SW 1271 (cell line): Measurements from ENCODE around the gene NTHL1.
"Not testable (repeated sequence)": the region's sequence is repeated elsewhere in the genome, so short reads cannot be mapped to it uniquely, and the experiment has no call there.

Experiments
- DNase-seq, 2 experiments: peaks; one replicate each; lab custom pipeline; 2025; lab: John Stamatoyannopoulos, UW

The NTHL1 gene

DNA sequence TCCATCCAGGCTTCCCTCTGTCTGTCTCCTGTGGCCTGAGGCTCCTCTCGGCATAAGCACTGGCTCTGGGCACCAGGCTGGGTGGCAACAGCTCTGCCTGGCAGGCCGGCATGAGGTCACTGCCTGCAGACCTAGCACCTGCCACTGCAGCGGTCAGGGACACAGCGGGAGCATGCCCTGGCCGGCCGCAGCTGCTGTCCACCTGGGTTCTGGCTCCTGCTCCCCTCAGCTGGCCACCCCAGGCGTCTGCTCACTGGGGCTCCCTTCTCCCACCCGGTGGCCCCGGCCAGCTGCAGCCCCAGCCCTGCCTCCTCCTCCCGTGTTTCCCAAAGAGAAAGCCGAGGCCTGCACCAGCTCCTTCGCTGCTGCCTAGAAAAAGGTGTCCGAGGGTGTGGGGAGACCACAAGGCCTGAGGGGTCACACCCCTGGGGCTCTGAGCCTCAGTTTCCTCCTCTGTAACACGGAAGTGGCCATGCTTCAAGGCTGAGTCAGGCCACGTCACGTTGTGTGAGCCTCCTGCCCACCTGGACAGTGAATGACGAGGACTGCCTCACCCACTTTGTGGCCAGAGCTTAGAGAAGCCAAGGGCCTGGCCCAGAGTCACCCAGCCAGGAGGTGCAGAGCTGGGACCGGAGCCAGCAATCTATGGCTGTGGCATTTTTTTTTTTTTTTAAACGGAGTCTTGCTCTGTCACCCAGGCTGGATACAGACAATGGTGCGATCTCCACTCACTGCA lies 6.7 kb downstream of the NTHL1 start:
- DNase-seq = no peak

DNA sequence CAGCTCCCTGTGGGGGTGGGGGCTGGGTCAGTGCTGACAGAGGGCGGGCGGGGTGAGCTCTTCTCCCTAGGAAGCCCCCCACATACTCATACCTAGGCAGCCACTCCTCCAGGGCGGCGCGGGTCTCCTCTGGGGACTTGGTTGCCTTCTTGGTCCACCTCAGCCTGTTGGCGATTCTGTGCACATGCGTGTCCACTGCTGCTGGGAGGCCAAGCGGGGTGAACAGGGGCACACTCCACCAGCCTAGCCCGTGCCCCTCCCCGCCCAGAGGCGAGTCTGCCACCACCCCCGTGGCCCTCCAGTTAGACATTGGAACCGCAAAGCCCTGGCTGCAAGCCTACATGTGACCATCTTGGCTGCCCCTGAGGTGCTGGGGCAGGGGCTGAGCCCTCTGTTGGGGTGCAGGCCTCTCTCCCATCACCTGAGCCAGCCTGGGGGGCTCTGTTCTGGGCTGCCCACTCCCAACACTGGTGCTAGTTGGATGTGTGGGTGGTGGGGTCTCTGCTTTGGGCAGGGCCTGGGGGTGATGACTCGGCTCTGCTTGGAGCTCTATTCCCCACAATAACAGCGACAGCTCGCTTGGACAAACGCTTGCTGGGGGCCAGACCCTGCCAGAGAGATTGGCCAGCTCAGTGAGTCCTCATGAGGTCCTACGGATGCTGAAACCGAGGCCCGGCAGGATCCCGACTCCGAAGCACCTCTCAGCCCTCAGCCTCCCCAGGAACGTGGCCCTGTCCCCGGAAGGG lies 7.4 kb downstream of the NTHL1 start:
- no peak for DNase-seq

DNA sequence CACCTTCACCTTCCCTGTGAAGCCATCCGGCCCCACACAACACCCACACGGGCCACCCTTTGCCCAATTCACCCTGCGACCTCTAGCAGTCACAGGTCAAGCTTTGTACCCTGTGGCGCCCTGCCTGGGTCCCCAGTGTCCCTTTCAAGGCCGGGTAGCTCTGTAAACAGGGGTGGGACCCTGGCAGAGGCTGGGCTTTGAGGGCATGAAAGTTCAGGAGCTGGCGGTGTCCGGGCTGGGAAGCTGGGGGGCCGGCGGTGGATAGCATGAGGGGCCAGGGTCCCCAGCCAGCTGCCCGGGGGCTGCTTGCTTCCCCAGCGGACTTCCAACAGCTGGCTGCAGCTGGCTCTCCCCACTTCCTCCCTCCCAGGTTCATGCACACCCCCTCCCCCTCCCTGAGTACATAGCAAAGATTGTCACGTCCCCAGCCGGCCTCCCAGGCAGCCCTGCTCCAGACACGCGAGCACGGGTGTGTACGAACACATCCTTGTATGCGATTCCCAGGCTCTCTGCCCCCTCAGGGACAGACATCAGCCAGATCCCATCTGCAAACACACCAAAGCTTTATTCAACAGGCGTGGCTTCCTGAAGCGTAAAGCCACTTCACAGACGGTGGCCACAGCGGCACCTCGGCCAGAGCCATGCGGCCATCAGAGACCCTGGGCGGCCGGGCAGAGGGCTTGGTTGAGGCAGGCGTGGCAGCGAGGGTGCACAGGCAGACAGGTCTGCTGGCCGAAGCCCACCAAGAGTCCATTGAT lies 8.2 kb downstream of the NTHL1 start:
- no peak for DNase-seq

DNA sequence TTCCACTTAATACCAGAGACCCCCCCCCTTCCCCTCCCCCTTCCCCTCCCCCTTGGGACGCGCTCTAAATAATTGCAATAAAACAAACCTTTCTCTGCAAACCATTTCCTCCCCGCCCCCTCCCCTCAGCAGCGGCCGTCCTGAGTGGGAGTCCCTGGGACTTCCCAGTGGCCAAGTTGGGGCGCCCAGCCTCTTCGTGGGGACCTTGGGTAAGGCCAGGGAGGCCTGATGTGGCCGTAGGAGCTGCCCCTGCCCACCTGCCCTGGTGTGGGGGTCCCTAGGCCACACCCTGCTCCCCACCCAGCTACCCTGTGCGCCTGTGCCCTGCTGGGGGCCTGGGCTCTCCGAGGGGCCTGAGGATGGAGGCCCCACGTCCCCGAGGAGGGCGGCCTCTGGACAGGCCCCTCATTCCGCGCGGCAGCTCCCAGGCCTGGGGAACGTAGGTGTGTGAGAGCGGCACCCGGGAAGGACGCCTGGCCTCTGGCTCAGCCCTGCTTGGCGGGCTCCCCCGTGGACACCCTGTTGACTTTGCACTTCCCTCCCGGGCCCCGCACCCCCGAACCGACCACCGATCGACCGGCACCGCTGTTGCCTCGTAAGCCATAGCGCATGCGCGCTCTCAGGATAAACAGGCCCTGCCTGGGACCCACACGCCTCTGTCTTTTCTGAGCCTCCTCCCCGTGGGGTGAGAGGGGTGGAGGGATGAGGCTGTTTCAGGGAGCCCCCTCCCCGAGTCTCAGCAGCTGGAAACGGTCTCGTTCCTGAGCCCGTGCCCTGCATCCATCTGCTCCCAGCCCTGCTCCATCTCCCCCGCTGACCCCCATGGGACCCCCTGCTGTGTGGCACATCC lies 9.0 kb downstream of the NTHL1 start:
- no peak for DNase-seq

DNA sequence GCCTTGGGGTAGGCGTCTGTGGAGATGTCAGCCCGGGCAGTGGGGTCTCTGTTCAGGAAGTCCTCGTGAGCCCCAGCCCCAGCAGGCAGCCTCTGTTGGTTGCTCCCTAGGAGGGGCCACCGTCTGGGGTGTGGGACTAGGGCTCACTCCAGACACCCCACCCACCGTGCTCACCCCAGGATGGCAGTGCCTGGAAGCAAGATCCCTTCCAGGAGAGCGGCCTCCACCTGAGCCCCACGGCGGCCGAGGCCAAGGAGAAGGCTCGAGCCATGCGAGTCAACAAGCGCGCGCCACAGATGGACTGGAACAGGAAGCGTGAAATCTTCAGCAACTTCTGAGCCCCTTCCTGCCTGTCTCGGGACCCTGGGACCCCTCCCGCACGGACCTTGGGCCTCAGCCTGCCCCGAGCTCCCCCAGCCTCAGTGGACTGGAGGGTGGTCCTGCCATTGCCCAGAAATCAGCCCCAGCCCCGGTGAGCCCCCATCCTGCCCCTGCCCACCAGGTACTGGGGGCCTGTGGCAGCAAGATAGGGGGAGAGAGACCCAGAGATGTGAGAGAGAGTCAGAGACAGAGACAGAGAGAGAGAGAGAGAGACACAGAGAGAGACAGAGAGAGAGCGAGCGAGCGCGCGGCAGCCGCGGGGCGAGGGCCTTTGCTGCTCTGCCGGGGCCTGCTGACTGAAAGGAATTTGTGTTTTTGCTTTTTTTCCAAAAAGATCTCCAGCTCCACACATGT lies 9.8 kb downstream of the NTHL1 start:
- no peak for DNase-seq

DNA sequence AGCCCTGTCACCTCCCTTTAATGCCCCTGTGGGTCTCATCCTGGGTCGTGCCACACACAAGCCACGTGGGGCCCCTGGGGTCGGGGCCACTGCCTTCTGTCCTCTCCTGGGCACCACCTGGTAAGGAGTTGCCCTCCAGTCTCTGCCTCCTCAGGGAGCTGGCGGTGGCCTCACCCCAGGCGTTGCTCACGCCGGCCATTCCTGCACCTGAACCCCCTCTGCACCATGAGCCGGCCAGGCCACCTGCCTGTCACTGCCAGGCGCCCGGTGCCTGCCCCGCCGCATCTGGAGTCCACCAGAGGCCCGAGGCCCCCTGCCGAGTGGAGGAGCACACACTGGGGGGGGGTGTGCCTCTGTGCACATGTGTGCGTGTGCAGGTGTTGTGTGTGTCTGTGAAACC lies 10.5 kb downstream of the NTHL1 start:
- DNase-seq = no peak

DNA sequence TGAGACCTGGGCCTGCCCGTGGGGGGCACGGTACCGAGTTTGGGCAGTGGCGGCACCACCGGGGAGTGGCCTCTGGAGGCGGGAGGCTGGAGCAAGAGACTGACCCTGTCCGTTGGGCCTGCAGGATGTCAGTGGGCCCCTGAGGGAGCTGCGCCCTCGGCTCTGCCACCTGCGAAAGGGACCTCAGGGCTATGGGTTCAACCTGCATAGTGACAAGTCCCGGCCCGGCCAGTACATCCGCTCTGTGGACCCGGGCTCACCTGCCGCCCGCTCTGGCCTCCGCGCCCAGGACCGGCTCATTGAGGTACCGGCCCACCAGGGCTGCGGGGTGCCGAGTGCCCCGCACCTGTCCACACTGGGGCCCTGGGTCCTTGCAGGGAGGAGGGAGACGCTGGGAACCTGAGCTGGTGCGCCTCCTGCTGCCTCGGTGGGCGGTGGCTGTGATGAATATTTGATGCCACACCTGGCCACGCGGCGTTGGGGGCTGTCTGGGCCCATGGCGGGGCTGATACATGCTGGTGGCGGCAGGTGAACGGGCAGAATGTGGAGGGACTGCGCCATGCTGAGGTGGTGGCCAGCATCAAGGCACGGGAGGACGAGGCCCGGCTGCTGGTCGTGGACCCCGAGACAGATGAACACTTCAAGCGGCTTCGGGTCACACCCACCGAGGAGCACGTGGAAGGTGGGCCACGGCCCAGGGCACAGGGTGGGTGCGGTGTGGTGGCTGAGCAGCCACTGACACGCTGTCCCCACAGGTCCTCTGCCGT lies 11.3 kb downstream of the NTHL1 start:
- no peak for DNase-seq

DNA sequence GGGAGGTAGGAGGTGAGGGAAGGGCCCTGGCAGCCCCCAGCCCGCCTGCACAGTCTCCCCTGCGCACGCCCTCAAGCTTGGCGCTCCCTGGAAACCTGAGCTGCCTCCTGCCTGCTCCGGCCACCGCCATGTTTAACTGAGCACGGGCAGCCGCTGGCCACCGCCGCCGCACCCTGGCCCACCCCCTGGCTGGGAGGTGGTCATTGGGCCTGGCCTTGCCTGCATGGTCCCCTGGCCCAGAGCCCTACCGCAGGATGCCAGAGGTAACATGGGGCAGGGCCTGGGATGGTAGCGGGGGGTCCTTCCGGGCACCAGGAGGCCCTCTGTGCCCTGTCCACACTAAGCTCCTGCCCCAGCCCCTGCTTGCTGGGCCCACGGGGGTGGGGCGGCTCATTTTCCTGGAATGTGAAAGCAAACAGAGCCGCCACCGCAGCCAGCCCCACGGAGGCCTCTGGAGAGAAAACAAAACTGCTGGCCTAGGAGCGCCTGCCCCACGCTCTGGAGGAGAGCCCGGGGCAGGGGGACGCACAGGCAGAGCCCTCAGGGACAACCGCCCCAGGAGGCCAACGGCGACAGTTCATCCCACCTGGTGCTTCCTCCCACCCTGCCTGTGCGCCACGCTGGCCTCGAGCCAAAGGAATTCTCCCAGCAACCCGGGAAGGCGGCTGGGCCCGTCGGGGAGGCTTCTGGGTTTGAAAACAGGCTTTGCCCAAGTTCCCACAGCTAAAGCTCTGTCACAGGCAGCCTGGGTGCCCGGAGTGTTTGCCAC lies 12.0 kb downstream of the NTHL1 start:
- DNase-seq = no peak

DNA sequence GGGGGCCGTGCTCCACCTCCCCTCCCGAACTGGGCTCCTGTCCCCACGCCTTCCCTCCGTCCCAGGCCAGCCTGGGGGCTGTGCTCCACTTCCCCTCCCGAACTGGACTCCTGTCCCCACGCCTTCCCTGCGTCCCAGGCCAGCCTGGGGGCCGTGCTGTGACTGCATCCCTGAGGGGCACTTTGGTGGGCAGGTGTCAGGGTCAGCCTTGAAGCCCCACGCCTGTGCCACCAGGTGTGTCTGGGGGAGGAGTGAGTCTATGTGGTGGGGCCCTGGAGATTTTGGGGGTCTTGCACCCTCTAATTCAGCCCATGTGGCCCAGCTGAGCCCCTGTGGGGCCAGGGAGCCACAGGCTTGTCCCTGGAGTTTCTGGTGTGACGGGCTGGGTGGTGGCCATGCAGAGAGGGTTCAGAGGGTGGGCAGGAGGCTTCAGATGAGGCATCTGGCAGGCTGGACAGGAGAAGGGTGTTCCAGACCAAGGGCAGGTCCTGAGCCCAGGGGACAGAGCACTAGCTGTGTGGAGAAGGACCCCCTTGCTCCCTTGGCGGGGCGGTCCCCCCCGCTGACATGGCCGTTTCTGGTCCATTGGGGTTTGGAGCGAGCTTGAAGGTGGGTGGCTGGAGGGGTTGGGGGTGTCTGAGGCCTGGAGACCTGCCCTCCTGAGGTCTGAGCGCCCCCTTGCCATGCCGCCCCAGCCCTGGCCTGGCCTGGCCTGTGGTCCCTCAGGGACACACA lies 12.8 kb downstream of the NTHL1 start:
- no peak for DNase-seq

DNA sequence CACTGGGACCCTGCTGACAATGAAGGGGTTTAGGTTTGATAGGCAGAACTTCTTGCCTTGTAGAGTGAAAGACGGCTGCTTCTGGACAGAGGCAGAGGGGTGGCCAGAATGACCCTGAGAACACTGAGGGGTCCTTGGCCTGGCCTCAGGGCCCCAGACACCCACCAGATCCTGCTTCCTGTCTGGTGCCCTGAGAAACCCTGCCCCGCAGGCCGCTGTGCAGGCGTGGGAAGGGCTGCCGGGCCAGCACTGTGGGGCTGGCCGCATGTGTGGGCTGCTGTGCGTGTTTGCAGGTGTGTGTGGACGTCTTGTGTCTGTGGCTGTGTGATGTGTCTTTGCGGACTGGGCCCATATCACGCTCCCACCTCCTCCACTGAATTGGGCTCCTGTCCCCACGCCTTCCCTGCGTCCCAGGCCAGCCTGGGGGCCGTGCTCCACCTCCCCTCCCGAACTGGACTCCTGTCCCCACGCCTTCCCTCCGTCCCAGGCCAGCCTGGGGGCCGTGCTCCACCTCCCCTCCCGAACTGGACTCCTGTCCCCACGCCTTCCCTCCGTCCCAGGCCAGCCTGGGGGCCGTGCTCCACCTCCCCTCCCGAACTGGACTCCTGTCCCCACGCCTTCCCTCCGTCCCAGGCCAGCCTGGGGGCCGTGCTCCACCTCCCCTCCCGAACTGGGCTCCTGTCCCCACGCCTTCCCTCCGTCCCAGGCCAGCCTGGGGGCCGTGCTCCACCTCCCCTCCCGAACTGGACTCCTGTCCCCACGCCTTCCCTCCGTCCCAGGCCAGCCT lies 13.5 kb downstream of the NTHL1 start:
- DNase-seq = not testable (repeated sequence)

DNA sequence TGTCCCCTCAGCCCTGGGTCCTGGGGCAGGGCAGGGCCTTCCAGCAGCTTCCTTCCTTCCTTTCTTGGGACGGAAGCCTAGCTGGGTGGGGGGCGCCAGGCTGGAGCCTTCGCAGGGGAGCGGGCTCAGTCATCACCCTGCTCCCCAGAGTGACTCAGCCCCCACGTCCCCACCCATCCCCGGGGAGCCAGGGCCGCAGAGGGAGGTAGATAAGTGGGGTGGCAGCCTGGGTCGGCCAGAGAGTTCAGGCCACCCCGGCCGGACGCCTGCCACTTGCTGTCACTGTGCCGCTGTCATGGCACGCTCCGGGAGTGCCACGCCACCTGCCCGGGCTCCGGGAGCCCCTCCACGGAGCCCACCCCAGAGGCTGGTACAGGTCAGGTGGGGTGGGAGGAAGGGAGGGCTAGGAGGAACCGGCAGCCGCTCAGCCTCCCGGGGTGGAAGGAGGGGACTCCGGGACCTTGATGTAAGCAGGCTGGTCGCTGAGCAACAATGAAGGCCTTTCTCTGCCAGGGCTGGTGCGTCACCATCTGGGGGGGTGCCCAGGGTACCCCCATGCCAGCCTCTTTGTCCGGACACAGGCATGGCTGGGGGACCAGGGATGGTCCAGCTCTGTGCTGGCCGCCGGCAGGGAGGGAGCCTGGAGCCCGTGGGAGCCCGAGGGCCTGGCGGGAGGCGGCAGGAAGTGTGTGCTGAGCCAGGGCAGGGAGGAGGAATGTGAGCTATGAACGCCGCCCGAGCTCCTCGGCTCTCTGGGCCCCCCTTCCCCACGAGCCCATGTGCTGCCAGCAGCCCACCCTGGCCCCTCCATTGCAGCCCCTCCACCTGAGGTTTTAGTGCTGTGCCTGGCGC lies 14.4 kb downstream of the NTHL1 start:
- no peak for DNase-seq

DNA sequence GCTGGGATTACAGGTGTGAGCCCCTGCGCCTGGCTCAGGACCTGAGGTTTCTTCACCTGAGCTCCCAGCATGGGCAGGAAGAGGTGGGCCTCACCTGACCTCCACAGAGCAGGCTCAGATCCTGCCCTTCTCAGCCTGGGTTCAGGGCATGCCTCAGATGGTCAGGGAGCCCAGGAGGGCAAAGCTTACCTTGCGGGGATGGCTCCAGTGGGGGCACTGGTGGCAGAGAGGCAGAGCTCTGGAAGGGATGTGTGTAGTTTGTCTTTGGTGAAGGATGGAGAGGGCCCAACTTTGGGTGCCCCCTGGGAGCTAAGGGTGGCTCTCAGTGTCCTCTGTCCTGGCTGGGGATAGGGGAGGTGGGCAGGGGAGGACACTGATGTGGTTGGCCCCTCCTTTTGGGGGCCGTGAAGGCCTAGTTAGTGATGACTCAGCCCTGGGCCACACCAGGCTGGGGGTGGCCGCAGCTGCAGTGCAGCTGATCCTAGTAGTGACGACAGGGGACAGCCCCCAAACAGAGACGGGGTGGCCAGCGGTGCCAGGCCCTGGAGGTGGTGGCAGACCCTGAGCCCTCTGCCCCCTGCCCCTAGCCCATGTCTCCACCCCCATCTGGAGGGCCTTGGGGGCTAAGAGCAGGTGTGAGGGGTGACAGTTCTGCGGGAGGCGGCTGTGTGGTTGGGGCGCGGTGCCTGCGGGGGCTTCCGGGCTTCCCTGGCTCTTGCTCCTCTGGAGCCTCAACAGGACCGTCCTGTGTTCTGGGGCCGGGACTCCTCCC lies 15.2 kb downstream of the NTHL1 start:
- no peak for DNase-seq

DNA sequence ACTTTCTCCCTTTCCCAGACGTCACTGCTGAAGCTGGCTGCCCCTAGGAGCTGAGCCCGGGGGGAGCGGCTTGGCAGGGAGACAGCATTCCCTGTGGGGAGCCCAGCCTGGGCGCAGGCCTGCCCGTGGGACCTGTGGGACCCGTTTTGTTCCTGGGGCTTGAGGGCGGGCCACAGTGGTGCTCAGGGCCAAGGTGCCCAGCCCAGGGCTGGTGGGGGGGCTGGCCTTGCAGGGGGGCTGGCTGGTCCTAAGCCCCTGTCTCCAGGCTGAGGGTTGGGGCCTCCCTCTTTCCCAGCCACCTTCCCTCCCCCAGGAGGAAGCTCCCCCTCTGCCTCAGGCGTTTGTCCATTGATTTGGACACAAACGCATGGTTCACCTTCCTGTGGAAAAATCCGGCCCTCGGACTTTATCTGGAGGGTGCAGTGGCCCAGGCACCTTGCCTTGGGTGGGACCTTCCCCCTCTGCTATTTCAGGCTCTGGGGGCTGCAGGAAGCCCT lies 16.5 kb downstream of the NTHL1 start:
- DNase-seq = no peak

DNA sequence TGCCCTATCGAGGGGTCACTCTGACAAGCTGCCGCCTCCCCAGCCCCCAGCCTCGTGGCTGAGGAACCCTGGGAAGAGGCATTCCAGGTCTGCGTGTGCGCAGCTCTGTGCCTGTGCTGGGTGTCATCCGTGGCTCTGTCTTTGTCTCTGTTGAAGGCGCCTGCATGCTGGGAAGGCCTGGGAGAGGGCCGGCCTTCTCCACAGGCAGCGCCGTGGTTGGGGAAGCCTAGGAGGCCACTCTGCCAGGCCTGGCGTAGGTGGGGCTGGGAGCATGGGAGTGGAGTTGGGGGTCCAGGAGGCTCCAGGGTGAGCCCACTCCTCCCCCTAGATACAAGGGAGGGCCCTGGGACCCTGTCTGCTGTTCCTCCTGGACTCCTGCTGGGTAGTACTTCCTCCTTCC lies 17.6 kb downstream of the NTHL1 start:
- no peak for DNase-seq

DNA sequence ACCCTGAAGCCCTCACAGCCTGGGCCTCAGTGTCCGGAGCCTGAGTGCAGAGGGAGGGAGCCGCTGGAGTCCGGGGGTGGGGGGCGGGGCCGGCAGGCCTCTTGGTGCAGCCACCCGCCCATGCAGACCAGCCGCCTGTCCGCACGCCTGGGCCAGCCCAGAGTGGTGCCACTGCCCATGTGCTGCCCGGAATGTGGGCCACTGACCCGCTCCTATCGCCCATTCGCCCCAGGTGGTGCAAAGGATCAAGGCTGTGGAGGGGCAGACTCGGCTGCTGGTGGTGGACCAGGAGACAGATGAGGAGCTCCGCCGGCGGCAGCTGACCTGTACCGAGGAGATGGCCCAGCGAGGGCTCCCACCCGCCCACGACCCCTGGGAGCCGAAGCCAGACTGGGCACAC lies 18.3 kb downstream of the NTHL1 start:
- DNase-seq = no peak

DNA sequence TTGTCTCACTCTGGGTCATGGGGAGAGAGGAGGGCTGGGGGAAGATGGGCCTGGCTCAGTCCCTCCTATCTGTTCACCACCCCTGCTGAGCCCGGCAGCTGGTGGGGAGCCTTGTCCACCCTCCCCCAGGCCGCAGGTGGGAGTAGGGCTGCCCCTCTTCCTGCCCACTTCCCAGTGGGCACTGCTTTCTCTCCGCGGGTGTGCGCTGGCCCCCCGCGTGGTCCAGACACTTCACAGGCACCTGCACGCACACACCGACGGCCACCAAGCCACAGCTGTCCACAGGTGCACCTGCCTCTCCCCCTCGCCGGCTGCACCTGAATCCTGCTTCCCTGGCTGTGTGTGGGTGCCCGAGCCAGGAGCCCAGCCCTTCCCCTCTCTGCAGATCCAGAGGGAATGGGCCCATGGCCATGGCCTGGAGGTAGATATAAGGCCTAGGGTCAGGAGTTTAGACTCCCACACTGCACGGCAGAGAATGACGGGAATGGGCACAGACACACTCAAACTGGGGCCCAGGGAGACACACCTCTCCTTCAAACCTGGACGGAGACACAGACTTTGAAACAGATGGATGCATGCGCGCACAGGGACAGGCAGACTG lies 18.9 kb downstream of the NTHL1 start:
- no peak for DNase-seq
